Upper lobe of left lung (tissue), 4 donors: ENCODE data around the gene PPP6R3.

Source experiments
- EP300 ChIP-seq, 4 donors: sonication (generic); formaldehyde crosslinking; IDR thresholded peaks; one replicate each; pipeline ENCODE4 v1.5.1; 2017; ENCODE audit warnings: antibody characterized with exemption in 4 of 4, control low read depth in 2 of 4
- POLR2A ChIP-seq, 4 donors: fragments of 450-650 bp; IDR thresholded peaks; one replicate each; pipeline ENCODE4 v1.5.1; 2016 to 2017; ENCODE audit warnings: antibody characterized with exemption in 4 of 4, mild to moderate bottlenecking in 2 of 4
- POLR2AphosphoS5 ChIP-seq, 2 donors: sonication (generic); formaldehyde crosslinking; IDR thresholded peaks; one replicate each; pipeline ENCODE4 v1.5.1; 2017; ENCODE audit warnings: antibody characterized with exemption in 2 of 2
- TF ChIP-seq, protein P1 (sequence below), 6 experiments: fragments of 450-650 bp in 4 of 6; fragments of 200-600 bp in 2 of 6; sonication (generic) in 2 of 6; IDR thresholded peaks; one replicate each; pipeline ENCODE4 v1.5.1; 2016 to 2019; ENCODE audit warnings: antibody characterized with exemption in 6 of 6

- TF ChIP-seq, protein P1, sequence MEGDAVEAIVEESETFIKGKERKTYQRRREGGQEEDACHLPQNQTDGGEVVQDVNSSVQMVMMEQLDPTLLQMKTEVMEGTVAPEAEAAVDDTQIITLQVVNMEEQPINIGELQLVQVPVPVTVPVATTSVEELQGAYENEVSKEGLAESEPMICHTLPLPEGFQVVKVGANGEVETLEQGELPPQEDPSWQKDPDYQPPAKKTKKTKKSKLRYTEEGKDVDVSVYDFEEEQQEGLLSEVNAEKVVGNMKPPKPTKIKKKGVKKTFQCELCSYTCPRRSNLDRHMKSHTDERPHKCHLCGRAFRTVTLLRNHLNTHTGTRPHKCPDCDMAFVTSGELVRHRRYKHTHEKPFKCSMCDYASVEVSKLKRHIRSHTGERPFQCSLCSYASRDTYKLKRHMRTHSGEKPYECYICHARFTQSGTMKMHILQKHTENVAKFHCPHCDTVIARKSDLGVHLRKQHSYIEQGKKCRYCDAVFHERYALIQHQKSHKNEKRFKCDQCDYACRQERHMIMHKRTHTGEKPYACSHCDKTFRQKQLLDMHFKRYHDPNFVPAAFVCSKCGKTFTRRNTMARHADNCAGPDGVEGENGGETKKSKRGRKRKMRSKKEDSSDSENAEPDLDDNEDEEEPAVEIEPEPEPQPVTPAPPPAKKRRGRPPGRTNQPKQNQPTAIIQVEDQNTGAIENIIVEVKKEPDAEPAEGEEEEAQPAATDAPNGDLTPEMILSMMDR (IDR thresholded peaks at IDR 0.05): no peak
- TF ChIP-seq POLR2A (IDR thresholded peaks at IDR 0.05) (no peak), POLR2AphosphoS5 (IDR thresholded peaks at IDR 0.05) (no peak), EP300 (IDR thresholded peaks at IDR 0.05) (no peak)
Observed at GRCh38 chr11:68525930-68526329, 65.4 kb downstream of the PPP6R3 start.
